SK-N-SH treated with all-trans-retinoic acid at 6 μM for 48 hours (cell line): ENCODE data around the gene IMP4.

ENCODE experiments used
- ATAC-seq: fragments of 200-7000 bp; cut with Tn5 transposase; 3 replicates; pipeline ENCODE4 v1.9.1; 2020; ENCODE audit warnings: mild to moderate bottlenecking, moderate library complexity
- ARNTL ChIP-seq: fragments of 450-650 bp; formaldehyde crosslinking; IDR thresholded peaks from 2 replicates; pipeline ENCODE4 v1.5.0; 2020; ENCODE audit warnings: low read depth, mild to moderate bottlenecking, moderate library complexity, borderline replicate concordance
- CSDC2 ChIP-seq: fragments of 250-450 bp; sonication (Bioruptor Pico); IDR thresholded peaks from 2 replicates; pipeline ENCODE4 v1.5.0; 2020; ENCODE audit warnings: mild to moderate bottlenecking, moderate library complexity
- ESRRG ChIP-seq: fragments of 250-450 bp; sonication (Bioruptor Pico); IDR thresholded peaks from 2 replicates; pipeline ENCODE4 v1.6.1; 2021; ENCODE audit warnings: mild to moderate bottlenecking
- GLIS3 ChIP-seq: fragments of 250-450 bp; sonication (Bioruptor Pico); IDR thresholded peaks from 2 replicates; pipeline ENCODE4 v1.5.0; 2020; ENCODE audit warnings: mild to moderate bottlenecking, moderate library complexity
- ISL1 ChIP-seq: fragments of 250-450 bp; sonication (Bioruptor Pico); IDR thresholded peaks from 2 replicates; pipeline ENCODE4 v2.1.2; 2022; ENCODE audit warnings: mild to moderate bottlenecking, moderate library complexity
- OSR1 ChIP-seq: fragments of 250-450 bp; sonication (Bioruptor Pico); IDR thresholded peaks from 2 replicates; pipeline ENCODE4 v1.8.0; 2022; ENCODE audit warnings: moderate library complexity, mild to moderate bottlenecking, inconsistent platforms
- PPARA ChIP-seq: fragments of 250-450 bp; sonication (Bioruptor Pico); IDR thresholded peaks from 2 replicates; pipeline ENCODE4 v1.5.0; 2020; ENCODE audit warnings: mild to moderate bottlenecking, borderline replicate concordance
- RARB ChIP-seq: fragments of 250-450 bp; sonication (Bioruptor Pico); IDR thresholded peaks from 2 replicates; pipeline ENCODE4 v1.8.0; 2021; ENCODE audit warnings: mild to moderate bottlenecking, moderate library complexity
- SNAI2 ChIP-seq: fragments of 250-450 bp; sonication (Bioruptor Pico); IDR thresholded peaks from 2 replicates; pipeline ENCODE4 v1.5.0; 2020; ENCODE audit warnings: mild to moderate bottlenecking, moderate library complexity
- TCF4 ChIP-seq: fragments of 250-450 bp; sonication (Bioruptor Pico); IDR thresholded peaks from 2 replicates; pipeline ENCODE4 v1.8.0; 2021; ENCODE audit warnings: mild to moderate bottlenecking, moderate library complexity, borderline replicate concordance
- TOX ChIP-seq: fragments of 250-450 bp; sonication (Bioruptor Pico); IDR thresholded peaks from 2 replicates; pipeline ENCODE4 v1.8.0; 2021; ENCODE audit warnings: mild to moderate bottlenecking, moderate library complexity, borderline replicate concordance
- ZFP3 ChIP-seq: fragments of 250-450 bp; sonication (Bioruptor Pico); IDR thresholded peaks from 2 replicates; pipeline ENCODE4 v1.5.0; 2020; ENCODE audit warnings: mild to moderate bottlenecking, moderate library complexity
- ZFP30 ChIP-seq: fragments of 450-650 bp; formaldehyde crosslinking; IDR thresholded peaks from 2 replicates; pipeline ENCODE4 v1.5.0; 2022; ENCODE audit warnings: mild to moderate bottlenecking, moderate library complexity
- ZNF565 ChIP-seq: fragments of 450-650 bp; formaldehyde crosslinking; conservative IDR thresholded peaks from 2 replicates; pipeline ENCODE4 v1.5.0; 2020; ENCODE audit warnings: low read depth, mild to moderate bottlenecking, moderate library complexity
- ZNF70 ChIP-seq: fragments of 450-650 bp; formaldehyde crosslinking; IDR thresholded peaks from 2 replicates; pipeline ENCODE4 v1.5.0; 2020; ENCODE audit warnings: mild to moderate bottlenecking, moderate library complexity
- ZNF8 ChIP-seq: fragments of 450-650 bp; formaldehyde crosslinking; IDR thresholded peaks from 2 replicates; pipeline ENCODE4 v1.5.0; 2020; ENCODE audit warnings: mild to moderate bottlenecking, moderate library complexity
- TF ChIP-seq, protein P1 (sequence below): fragments of 250-450 bp; sonication (Bioruptor Pico); IDR thresholded peaks from 2 replicates; pipeline ENCODE4 v1.5.0; 2020; ENCODE audit warnings: mild to moderate bottlenecking, moderate library complexity
- TF ChIP-seq, protein P2 (sequence below): fragments of 250-450 bp; sonication (Bioruptor Pico); IDR thresholded peaks from 2 replicates; pipeline ENCODE4 v1.8.0; 2021; ENCODE audit warnings: low read depth, mild to moderate bottlenecking, moderate library complexity, borderline replicate concordance
- TF ChIP-seq, protein P3 (sequence below): fragments of 250-450 bp; sonication (Bioruptor Pico); IDR thresholded peaks from 2 replicates; pipeline ENCODE4 v1.5.1; 2021; ENCODE audit warnings: mild to moderate bottlenecking, moderate library complexity
- TF ChIP-seq, protein P4 (sequence below): fragments of 250-450 bp; sonication (Bioruptor Pico); IDR thresholded peaks from 2 replicates; pipeline ENCODE4 v1.8.0; 2020; ENCODE audit warnings: mild to moderate bottlenecking, moderate library complexity, borderline replicate concordance
- TF ChIP-seq, protein P5 (sequence below): fragments of 250-450 bp; sonication (Bioruptor Pico); IDR thresholded peaks from 2 replicates; pipeline ENCODE4 v1.5.1; 2020; ENCODE audit warnings: low read depth, mild to moderate bottlenecking, moderate library complexity

IMP4 gene

DNA sequence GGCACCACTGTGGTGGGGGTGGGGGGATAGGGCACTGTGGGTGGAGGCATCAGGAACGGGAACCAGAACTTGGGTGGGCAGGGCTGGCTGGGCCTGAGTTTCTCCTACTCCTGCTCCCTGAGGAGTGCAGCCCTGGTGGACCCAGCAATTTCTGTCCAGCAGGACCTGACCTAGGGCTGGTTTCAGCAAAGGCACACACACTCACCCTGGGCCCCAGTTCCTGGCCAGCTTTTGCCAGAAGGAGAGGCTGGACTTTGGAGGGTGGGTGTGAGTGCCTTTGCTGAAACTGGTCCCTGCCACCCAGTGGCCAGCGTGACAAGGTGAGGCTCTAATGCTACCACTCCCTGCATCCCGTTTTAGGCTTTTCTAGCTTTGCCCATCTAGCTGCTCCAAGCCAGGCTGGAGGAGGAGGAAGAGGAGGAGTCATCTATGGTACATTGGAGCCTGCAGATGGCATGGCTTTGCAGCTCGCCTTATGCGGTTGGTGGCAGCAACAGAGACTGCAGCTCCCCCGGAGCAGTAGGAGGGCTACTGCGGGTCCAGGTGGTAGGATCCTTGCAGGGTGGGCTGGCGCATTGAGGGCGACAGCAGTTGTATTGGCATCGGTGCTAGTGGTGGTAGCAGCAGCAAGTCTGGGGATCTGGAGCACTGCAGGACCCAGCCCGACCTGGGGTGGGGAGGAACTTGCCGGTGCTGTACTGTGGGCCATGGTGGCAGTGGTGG lies 40.4 kb upstream of the IMP4 start:
- ATAC-seq, result no peak
- TF ChIP-seq SNAI2 (CRISPR knock-in tag) (no peak), ZFP30 (CRISPR knock-in tag) (no peak), ZNF565 (CRISPR knock-in tag) (no peak), ISL1 (CRISPR knock-in tag) (no peak), PPARA (no peak), OSR1 (CRISPR knock-in tag) (no peak), ZNF70 (no peak), ZNF8 (CRISPR knock-in tag) (no peak), CSDC2 (CRISPR knock-in tag) (no peak), ZFP3 (no peak), RARB (CRISPR knock-in tag) (no peak), TOX (CRISPR knock-in tag) (no peak), GLIS3 (no peak)
- TF ChIP-seq, protein P1, sequence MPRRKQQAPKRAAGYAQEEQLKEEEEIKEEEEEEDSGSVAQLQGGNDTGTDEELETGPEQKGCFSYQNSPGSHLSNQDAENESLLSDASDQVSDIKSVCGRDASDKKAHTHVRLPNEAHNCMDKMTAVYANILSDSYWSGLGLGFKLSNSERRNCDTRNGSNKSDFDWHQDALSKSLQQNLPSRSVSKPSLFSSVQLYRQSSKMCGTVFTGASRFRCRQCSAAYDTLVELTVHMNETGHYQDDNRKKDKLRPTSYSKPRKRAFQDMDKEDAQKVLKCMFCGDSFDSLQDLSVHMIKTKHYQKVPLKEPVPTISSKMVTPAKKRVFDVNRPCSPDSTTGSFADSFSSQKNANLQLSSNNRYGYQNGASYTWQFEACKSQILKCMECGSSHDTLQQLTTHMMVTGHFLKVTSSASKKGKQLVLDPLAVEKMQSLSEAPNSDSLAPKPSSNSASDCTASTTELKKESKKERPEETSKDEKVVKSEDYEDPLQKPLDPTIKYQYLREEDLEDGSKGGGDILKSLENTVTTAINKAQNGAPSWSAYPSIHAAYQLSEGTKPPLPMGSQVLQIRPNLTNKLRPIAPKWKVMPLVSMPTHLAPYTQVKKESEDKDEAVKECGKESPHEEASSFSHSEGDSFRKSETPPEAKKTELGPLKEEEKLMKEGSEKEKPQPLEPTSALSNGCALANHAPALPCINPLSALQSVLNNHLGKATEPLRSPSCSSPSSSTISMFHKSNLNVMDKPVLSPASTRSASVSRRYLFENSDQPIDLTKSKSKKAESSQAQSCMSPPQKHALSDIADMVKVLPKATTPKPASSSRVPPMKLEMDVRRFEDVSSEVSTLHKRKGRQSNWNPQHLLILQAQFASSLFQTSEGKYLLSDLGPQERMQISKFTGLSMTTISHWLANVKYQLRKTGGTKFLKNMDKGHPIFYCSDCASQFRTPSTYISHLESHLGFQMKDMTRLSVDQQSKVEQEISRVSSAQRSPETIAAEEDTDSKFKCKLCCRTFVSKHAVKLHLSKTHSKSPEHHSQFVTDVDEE (CRISPR knock-in tag), result no peak
- TF ChIP-seq, protein P2, sequence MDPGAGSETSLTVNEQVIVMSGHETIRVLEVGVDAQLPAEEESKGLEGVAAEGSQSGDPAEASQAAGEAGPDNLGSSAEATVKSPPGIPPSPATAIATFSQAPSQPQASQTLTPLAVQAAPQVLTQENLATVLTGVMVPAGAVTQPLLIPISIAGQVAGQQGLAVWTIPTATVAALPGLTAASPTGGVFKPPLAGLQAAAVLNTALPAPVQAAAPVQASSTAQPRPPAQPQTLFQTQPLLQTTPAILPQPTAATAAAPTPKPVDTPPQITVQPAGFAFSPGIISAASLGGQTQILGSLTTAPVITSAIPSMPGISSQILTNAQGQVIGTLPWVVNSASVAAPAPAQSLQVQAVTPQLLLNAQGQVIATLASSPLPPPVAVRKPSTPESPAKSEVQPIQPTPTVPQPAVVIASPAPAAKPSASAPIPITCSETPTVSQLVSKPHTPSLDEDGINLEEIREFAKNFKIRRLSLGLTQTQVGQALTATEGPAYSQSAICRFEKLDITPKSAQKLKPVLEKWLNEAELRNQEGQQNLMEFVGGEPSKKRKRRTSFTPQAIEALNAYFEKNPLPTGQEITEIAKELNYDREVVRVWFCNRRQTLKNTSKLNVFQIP, result no peak
- TF ChIP-seq, protein P3, sequence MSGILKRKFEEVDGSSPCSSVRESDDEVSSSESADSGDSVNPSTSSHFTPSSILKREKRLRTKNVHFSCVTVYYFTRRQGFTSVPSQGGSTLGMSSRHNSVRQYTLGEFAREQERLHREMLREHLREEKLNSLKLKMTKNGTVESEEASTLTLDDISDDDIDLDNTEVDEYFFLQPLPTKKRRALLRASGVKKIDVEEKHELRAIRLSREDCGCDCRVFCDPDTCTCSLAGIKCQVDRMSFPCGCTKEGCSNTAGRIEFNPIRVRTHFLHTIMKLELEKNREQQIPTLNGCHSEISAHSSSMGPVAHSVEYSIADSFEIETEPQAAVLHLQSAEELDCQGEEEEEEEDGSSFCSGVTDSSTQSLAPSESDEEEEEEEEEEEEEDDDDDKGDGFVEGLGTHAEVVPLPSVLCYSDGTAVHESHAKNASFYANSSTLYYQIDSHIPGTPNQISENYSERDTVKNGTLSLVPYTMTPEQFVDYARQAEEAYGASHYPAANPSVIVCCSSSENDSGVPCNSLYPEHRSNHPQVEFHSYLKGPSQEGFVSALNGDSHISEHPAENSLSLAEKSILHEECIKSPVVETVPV (CRISPR knock-in tag), result no peak

DNA sequence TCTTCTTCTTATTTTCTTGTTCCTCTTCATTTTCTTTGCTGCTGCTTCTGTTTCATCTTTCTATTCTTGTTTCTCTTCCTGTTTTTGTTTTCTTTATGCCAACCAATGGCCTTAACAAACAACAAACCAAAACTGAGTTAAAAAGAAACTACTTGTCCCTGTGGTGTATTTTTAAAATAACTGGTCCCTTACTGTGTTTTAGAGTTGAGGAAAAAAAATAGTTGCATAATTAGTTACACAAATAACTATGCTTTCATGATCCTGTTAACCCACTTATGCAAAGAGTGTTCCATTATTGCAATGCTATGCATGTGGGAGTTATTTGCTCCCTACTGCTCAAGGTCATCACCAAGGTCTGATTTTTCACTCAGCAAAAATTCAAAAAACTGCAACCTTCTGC lies 39.5 kb upstream of the IMP4 start:
- TF ChIP-seq, protein P4, sequence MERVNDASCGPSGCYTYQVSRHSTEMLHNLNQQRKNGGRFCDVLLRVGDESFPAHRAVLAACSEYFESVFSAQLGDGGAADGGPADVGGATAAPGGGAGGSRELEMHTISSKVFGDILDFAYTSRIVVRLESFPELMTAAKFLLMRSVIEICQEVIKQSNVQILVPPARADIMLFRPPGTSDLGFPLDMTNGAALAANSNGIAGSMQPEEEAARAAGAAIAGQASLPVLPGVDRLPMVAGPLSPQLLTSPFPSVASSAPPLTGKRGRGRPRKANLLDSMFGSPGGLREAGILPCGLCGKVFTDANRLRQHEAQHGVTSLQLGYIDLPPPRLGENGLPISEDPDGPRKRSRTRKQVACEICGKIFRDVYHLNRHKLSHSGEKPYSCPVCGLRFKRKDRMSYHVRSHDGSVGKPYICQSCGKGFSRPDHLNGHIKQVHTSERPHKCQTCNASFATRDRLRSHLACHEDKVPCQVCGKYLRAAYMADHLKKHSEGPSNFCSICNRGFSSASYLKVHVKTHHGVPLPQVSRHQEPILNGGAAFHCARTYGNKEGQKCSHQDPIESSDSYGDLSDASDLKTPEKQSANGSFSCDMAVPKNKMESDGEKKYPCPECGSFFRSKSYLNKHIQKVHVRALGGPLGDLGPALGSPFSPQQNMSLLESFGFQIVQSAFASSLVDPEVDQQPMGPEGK (CRISPR knock-in tag), result no peak
- no peak for ATAC-seq

DNA sequence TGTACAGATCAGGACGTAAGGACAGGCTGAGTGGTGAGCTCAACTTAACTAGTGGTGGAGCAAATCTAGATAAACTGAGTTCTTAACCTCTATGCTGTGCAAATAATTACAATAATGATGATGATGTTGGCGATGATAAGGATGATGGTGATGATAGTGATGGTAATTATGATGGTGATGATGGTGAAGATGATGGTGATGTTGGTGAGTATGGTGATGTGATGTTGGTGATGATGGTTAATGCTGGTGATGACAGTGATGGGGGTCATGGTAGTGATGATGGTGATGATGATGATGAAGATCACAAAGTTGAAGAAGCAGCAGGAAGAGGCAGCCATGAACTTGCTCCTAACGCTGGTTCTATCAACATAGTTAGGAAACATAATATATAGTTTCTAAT lies 38.0 kb upstream of the IMP4 start:
- TF ChIP-seq ARNTL (CRISPR knock-in tag) (no peak), RARB (CRISPR knock-in tag) (no peak), TCF4 (CRISPR knock-in tag) (no peak), PPARA (no peak), ZFP30 (CRISPR knock-in tag) (no peak), ZFP3 (no peak), ESRRG (CRISPR knock-in tag) (no peak), ZNF565 (CRISPR knock-in tag) (no peak), CSDC2 (CRISPR knock-in tag) (no peak), GLIS3 (no peak), TOX (CRISPR knock-in tag) (no peak), ZNF70 (no peak), ISL1 (CRISPR knock-in tag) (no peak), OSR1 (CRISPR knock-in tag) (no peak)
- TF ChIP-seq, protein P5, sequence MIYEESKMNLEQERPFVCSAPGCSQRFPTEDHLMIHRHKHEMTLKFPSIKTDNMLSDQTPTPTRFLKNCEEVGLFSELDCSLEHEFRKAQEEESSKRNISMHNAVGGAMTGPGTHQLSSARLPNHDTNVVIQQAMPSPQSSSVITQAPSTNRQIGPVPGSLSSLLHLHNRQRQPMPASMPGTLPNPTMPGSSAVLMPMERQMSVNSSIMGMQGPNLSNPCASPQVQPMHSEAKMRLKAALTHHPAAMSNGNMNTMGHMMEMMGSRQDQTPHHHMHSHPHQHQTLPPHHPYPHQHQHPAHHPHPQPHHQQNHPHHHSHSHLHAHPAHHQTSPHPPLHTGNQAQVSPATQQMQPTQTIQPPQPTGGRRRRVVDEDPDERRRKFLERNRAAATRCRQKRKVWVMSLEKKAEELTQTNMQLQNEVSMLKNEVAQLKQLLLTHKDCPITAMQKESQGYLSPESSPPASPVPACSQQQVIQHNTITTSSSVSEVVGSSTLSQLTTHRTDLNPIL, result no peak
- TF ChIP-seq, protein P4 (CRISPR knock-in tag), result no peak
- TF ChIP-seq, protein P1 (CRISPR knock-in tag), result no peak
- ATAC-seq, result no peak
